Ovary (tissue), 9 donors: ENCODE data around the gene COQ10A. TPM values are rescaled to one million over a fixed set of nuclear protein-coding genes. Genes with fewer than 3 reads are reported as not detected.
A peak's percentile ranks its signal among the peaks of the same experiment; 100 is the strongest.

Experiments used
- DNase-seq, 5 donors: peaks; one replicate each; pipeline ENCODE4 v3.0.0-alpha.2; 2019 to 2020
- H3K27ac ChIP-seq, 2 donors: fragments of 200-600 bp; one replicate each; pipeline versions ENCODE4 v1.5.1 to v1.8.0; 2019 to 2022
- H3K27me3 ChIP-seq: fragments of 200-600 bp; one replicate; pipeline ENCODE4 v1.8.0; 2022
- H3K36me3 ChIP-seq: fragments of 200-600 bp; sonication (generic); one replicate; pipeline ENCODE4 v1.5.1; 2019
- H3K4me1 ChIP-seq: one replicate; pipeline ENCODE4 v1.8.1; 2013; ENCODE audit warnings: mild to moderate bottlenecking, moderate library complexity; ENCODE audit not compliant: insufficient read depth
- H3K4me3 ChIP-seq: fragments of 200-600 bp; sonication (generic); one replicate; pipeline ENCODE4 v1.5.1; 2017
- H3K9me3 ChIP-seq, 2 donors: fragments of 200-600 bp in 1 of 2; sonication (generic) in 1 of 2; one replicate each; pipeline versions ENCODE4 v1.5.1 to v1.8.1; 2013 to 2019; ENCODE audit warnings: mild to moderate bottlenecking in 1 of 2, moderate library complexity in 1 of 2
- CTCF ChIP-seq, 3 donors: fragments of 450-650 bp in 2 of 3; fragments of 200-600 bp in 1 of 3; IDR thresholded peaks; one replicate each; pipeline versions ENCODE4 v1.5.1 to v1.8.0; 2016 to 2022; ENCODE audit warnings: antibody characterized with exemption in 3 of 3, mild to moderate bottlenecking in 1 of 3
- EP300 ChIP-seq: sonication (generic); formaldehyde crosslinking; IDR thresholded peaks from one replicate; pipeline ENCODE4 v1.6.1; 2017; ENCODE audit warnings: antibody characterized with exemption
- POLR2A ChIP-seq: fragments of 450-650 bp; IDR thresholded peaks from one replicate; pipeline ENCODE4 v1.6.1; 2017; ENCODE audit warnings: antibody characterized with exemption, mild to moderate bottlenecking, moderate library complexity
- WGBS, 3 donors: extraction: QIAGEN DNeasy Blood & Tissue Kit in 1 of 3; methylation state at CpG; one replicate each; pipeline versions ENCODE4 v1.1.5 to v1.1.7; 2013 to 2017; 5-methylcytosine and 5-hydroxymethylcytosine counted together
- intact Hi-C, 4 donors: fragments of 100-400 bp; cut with DNase I; formaldehyde crosslinking; loops; one replicate each; pipeline versions ENCODE4 v1.11.0 to v1.15.1; 2022 to 2023
- polyA plus RNA-seq, 2 donors: library from polyadenylated mRNA; stranded (reverse); fragments of 200-250 nt in 1 of 2; fragments of 350-450 nt in 1 of 2; fragmentation: Illumina TruSeq in 1 of 2; extraction: RNeasy Lipid Tissue Mini Kit (QIAGEN cat#74804) in 1 of 2; gene quantifications; one replicate each; pipeline ENCODE4 v1.2.3, GENCODE V29; 2013 to 2014
- total RNA-seq, 7 donors: library from RNA; depleted of rRNA in 2 of 7; stranded (reverse); fragments of >200 nt in 2 of 7; fragmentation: NEBNext Ultra II Directional in 3 of 7; extraction: Animal tissue kit (Norgen Biotek cat#: 25700) in 3 of 7; gene quantifications; one replicate each; pipeline versions ENCODE4 v1.1.0 to v1.2.4, GENCODE V29; 2016 to 2023
- donor health status: DM: no; HTN: no; CAD: no; lungs with moderate emphysema.
- donor health status: DM: no; HTN: no; CAD: no.
- donor health status: Bipolar disorder and iron deficiency.
- donor health status: DM: yes; HTN: yes; CAD: no.
- donor health status: DM: no; HTN: no; CAD: no.
- donor health status: DM: yes; HTN: yes; CAD: no.

COQ10A gene
- total and polyA plus RNA-seq, 9 donors, result 11.3 to 31.1 (median 14.9) TPM

DNA sequence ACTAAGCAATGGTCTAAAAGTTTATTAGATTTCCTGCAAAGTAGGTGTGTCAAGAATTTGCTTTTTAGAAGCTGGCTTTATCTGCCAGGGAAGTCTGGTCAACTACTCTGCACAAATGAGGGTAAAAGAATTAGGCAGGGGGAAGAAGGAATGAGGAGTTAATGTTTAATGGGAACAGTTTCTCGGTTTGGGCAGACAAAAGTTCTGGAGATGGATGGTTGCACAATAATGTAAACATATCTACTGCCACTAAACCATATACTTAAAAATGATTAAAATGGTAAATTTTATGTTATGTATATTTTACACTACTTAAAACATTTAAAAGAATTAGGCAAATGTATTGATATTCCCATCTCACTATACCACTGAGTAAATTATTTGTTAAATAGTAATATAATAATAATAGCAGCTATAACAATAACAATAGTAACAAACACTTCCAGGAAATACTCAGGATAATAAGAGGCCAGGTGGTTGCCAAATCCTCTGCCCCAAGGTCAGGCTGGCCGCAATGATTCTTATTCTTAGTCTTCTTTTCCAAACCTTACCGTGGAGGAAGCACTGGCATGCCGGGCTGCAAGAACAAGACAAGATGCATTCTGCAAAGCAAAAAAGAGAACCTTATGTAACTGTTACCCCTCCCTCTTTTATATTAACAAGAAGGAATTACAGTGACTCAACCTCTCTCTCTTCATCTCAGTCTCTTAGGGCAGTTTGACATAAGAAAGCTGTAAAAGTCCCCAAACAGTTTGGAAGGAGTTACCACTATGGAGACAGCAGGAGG, 19.5 kb downstream of the COQ10A start:
- H3K27ac ChIP-seq, result no peak overlapping the region
- peaks cover 6% of the 10 kb centered on the region for H3K4me1 ChIP-seq
- no peak overlapping the region for H3K4me3 ChIP-seq
- intact Hi-C loops, result no loop called here
- peak in 3 of 5 donors; percentile 21 to 59 (median 35) for DNase-seq
- H3K9me3 ChIP-seq, result no peaks in the 10 kb centered on the region
- no peaks in the 10 kb centered on the region for H3K36me3 ChIP-seq
- TF ChIP-seq EP300 (no peak), POLR2A (no peak), CTCF (IDR thresholded peaks at IDR 0.05) (no peak)
- 1 to 18% (median 5%) methylated on average over 4 of the region's 4 CpGs for WGBS, 3 donors
- H3K27me3 ChIP-seq, result no peaks in the 10 kb centered on the region

GRCh38 chr12:56288705-56289387, 22.1 kb downstream of the COQ10A start:
- TF ChIP-seq EP300 (no peak), CTCF (IDR thresholded peaks at IDR 0.05) (no peak), POLR2A (no peak)
- H3K27ac ChIP-seq, result no peak overlapping the region
- H3K36me3 ChIP-seq, result no peaks in the 10 kb centered on the region

GRCh38 chr12:56293795-56294194, 27.1 kb downstream of the COQ10A start:
- intact Hi-C loops, result loop anchor here in 1 of 4 donors (10.0 kb wide), 2 partner anchors 99 to 171 kb away; partner anchors contain the start of gene SPRYD4
- no peaks in the 10 kb centered on the region for H3K36me3 ChIP-seq
- H3K27me3 ChIP-seq, result no peaks in the 10 kb centered on the region
- H3K4me1 ChIP-seq, result peaks cover 5% of the 10 kb centered on the region
- WGBS, 3 donors, result 79 to 86% (median 82%) methylated on average over 5 of the region's 5 CpGs
- H3K9me3 ChIP-seq, result no peaks in the 10 kb centered on the region
- no peak for DNase-seq
- TF ChIP-seq POLR2A (no peak), CTCF (IDR thresholded peaks at IDR 0.05) (no peak), EP300 (no peak)
- H3K4me3 ChIP-seq, result no peak overlapping the region
- H3K27ac ChIP-seq, result no peak overlapping the region

More at GRCh38 chr12:56288705-56289387, 22.1 kb downstream of the COQ10A start:
- Histone ChIP-seq H3K4me3 (no peak overlapping the region), H3K4me1 (peaks cover 6% of the 10 kb centered on the region), H3K9me3 (no peaks in the 10 kb centered on the region), H3K27me3 (no peaks in the 10 kb centered on the region)
- no peak for DNase-seq
- WGBS, 3 donors, result 88 to 93% (median 90%) methylated on average over 3 of the region's 3 CpGs
- intact Hi-C loops, result no loop called here

GRCh38 chr12:56296295-56296694, 29.6 kb downstream of the COQ10A start:
- H3K9me3 ChIP-seq, result no peaks in the 10 kb centered on the region
- H3K27me3 ChIP-seq, result no peaks in the 10 kb centered on the region
- H3K36me3 ChIP-seq, result no peaks in the 10 kb centered on the region
- H3K4me3 ChIP-seq, result no peak overlapping the region
- TF ChIP-seq EP300, result no peak
- no peak for TF ChIP-seq POLR2A
- no peak for TF ChIP-seq CTCF (IDR thresholded peaks at IDR 0.05)
- 77 to 79% (median 77%) methylated on average over 5 of the region's 5 CpGs for WGBS, 3 donors
- no peak overlapping the region for H3K27ac ChIP-seq
- H3K4me1 ChIP-seq, result peaks cover 13% of the 10 kb centered on the region
- no peak for DNase-seq
- intact Hi-C loops, result loop anchor here in 1 of 4 donors (10.0 kb wide), 2 partner anchors 101 to 169 kb away; partner anchors contain the start of gene SPRYD4
